Measurements from ENCODE around the gene PRICKLE4.

PRICKLE4 gene, protein sequence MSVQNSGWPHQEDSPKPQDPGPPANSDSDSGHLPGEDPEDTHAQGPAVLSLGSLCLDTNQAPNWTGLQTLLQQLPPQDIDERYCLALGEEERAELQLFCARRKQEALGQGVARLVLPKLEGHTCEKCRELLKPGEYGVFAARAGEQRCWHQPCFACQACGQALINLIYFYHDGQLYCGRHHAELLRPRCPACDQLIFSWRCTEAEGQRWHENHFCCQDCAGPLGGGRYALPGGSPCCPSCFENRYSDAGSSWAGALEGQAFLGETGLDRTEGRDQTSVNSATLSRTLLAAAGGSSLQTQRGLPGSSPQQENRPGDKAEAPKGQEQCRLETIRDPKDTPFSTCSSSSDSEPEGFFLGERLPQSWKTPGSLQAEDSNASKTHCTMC

DNA sequence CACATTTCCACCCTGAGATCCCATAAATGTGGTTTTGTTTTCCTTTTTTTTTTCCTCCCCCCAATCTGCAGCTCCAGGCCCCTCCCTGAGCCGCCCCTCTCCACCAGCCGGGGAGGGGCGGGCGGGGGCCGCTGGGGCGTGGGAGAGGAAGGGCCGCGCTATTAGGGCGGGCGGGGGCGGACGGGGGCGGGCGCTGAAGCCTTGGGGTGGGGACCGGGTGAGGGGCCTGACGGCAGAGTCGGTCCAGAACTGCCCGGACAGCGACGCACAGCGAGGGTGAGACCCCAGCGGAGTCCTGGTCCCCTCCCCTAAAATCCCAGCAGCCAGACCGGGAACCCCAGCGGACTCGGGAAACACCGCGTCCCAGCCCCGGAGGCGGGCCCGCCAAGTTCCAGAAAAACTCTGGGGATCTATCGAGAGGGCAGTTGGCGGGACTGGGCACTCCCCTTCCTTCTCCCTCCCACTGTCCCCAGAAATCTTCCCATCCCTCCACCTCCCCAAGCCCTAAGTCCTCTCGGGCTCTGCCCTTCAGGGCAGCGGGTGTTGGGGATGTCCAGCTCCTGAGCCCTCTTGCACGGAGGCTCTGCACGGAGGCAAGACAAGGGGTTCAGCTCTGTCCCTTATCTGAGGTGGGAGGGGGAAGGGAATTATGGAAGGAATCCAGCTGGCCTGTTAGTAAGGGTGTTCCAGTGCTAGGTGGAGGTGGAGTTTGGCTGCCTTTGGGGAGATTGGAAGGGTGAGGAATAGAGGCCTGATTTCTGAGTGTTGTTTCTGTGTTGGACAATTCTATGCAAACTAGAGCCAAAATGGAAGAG lies at the start of gene PRICKLE4:
PRICKLE4 (plus strand) TSS at position 232 of the 815 bp plus-strand sequence. CDS start 2,692 bp downstream, outside the sequence.
- no peak for DNase-seq

DNA sequence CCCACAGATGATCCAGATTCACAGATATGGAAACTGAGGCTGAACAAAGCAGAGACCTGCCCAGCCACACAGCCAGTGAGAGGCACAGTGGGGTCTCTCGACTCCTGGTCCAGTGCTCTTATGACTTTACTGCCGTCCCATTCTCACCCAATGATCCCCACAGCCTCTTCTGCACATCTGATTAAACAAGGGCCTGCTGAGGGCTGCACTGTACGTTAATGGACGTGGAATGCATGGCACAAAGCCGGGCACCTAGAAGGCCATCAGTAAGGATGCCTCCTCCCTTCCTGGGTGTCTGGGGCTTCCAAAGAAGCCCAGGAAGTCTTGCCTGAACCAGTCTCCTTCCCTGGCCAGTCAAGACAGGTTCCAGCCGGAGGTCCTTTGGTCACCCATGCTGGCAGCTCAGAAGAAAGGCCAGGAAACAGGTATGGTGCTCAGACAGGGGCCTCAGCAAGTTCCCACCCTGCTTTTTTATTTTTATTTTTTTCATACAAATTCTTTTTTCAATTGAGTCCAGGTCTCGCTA lies 49.0 kb upstream of the PRICKLE4 start:
- no peak for DNase-seq

DNA sequence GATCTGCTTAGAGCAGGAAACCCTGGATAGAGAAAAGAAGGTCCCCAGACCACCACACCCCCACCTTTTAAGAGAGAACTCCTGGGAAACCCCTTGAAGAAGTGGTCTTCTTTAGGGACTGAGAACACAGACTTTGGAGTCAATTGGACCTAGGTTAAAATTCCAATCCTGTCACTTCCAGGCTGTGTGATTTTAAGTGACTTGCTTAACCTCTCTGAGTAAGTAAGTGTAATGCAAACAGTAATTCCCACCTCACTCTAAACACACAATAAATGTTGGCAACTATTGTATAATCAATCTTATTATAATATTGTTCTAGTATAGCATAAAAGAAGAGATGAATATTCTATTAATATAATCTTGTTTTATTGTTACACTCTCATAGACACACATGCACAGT lies 48.4 kb upstream of the PRICKLE4 start:
- DNase-seq, result no peak

DNA sequence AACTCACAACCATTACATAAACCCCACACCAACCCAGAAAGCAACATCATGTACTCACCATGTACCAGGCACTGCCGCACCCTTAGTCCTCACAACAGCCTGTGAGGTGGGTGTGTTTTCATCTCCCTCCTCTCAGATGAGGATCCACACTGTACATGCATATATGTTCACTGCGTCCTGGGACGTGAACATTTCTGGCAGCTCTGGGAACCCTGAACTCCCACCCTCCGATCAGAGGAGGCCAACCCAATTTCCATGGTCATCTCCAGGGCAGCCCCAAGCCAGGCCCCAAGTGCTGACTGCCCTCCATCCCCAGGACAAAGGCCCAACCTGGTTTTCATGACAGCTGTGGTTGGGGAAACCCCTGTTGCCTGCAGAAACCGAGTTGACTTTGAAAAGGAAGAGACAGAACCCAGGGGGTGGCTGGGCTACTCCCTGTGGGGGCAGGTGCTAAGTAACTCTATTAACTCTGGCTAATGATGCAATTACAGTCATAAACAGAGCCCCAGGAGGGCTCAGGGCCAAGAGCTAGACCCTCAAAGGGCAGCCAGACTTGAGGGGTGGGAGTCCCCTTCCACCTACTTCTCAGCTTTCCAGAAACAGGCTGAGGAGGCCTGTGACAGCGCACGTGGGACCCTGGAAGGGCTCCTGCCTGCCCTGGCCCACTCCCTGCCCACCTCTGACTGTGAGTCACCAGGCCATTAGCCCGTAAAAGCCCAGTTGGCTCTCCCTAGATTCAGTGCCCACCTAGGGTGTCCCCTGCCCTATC lies 47.8 kb upstream of the PRICKLE4 start:
- peak; percentile 80 for DNase-seq

DNA sequence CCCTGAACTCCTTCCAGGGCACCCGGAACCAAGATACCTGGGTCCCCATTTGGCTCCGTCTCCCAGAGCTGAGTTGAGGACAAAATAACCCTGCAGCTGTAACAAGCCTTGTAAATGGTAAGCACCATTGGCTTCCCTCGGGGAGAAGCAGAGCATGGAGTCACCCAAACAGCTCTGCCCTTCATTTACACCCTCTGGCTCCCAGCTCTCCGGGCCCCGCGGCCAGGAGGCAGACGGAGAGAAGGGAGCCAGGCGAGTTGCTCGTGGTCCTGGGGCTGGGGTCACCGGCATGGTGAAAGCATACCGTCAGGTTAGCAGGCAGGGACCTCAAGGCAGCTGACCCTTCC lies 47.2 kb upstream of the PRICKLE4 start:
- DNase-seq, result no peak

DNA sequence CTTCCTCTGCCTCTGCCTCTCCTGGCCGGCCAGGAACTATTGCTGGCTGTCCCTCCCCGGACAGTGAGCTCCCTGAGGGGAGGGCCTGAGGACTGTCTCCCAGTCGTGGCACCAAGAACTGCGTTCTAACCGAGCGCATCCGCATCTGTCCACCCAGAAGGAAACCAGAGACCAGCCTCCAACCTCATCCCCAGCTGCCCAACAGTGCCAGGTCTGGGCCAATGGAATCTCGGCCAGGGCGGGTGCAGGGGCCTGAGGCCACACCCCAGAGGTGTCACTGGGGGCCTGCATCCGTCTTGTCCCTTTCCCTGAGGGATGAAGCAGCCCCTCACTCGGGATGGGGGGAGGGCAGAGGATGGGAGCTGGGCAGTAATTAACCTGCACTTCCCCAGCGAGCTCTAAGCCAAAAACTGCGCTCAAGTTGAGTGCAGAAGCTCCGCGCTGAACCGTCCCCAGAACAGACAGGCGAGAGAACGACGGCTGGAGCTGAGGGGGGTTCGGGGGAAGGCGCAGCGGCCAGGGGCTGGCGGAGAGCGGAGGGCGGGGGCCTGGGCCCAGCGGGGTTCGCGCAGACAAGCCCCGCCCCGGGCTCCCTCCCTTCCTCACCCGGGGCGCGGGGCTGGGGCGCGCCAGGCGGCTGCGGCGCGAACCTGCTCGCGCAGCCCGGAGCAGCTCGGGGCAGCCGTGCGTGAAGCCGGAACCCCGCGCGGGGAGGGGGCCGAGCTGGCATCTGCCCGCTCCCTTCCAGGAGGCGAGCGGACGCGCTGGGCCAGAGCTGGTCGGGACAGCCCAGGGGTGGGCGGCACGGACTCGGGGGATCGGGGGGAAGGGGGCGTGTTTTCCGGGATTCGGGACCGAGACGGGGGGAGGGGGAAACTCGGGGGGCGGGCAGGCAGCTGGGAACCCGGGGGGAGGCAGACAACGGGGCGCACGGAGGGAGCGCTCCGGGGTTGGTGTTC lies 46.6 kb upstream of the PRICKLE4 start:
- peak; percentile 75 for DNase-seq

DNA sequence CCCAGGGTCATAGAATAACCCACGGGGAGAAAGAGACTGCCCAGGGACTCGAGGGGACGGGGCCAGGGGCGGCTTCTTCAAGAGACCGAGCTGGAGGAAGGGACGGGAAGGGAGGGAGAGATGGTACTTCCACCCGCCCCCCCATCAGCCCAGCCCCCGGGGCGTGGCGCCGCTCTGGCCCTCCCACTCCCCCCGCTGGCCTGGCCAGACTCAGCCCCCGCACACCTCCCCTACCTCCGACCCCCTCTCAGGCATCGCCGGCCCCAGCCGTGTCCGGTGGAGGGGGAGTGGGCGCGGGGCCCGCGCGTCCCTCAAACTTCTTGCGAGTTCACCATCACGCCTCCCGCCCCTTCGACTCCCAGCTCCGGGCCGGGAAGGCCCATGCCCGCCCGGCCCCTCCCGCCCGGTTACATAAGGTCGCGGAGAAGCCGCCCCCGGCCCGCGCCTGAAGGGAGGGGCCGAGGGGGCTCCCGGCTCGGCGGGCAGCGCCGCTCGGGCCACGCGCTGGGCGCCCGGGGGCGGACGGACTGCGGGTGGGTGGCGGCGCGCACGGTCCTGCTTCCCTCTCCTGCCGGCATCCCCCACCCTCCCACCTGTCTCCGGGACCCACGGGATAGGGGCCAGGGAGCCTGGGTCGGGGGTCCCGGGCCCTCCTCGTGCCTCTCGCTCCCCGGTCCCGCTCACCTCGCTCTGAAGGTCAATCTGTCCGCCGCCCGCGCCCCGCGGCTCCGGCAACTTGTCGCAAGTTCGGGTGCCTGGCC lies 45.7 kb upstream of the PRICKLE4 start:
- DNase-seq, result peak; percentile 78

DNA sequence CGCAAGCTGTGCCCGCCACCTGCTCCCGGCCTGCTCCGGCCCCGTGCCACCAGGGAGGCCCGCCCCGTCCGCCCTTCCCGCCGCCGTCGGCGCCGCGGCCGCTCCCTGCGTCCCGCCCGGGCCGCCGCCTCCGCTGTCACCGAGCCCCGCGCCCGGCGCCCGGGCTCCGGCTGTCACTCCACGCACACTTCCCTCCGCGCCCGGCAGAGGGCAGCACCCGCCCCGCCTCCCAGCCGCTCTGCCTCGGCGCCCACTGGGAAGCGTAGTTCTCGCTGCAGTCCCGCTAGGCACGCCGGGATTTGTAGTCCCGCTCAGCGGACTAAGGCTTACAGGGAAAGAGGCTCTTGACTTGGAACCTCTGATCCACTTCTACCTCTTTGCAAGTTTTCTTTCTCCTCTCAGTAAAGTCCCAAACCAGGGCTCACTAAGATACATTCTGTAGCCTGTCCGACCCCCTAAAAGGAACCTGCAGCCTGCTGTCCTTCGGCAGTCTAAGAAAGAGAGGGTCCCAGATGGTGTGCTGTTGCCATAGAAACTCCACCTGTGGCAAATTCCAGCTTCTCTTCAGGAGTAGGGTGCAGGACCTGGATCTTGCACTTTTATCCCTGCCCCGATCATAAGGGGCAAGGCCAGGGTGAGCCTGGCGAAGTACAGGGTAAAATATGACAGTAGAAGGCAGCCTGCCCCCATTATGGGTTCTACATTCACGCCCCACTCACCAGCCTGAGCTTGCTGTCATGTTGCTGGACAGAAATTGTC lies 45.0 kb upstream of the PRICKLE4 start, which contains the start of gene TFEB:
TFEB (minus strand) TSS at position 182 of the 759 bp plus-strand sequence. CDS start 44,395 bp downstream, outside the sequence.
- peak; percentile 94 for DNase-seq

DNA sequence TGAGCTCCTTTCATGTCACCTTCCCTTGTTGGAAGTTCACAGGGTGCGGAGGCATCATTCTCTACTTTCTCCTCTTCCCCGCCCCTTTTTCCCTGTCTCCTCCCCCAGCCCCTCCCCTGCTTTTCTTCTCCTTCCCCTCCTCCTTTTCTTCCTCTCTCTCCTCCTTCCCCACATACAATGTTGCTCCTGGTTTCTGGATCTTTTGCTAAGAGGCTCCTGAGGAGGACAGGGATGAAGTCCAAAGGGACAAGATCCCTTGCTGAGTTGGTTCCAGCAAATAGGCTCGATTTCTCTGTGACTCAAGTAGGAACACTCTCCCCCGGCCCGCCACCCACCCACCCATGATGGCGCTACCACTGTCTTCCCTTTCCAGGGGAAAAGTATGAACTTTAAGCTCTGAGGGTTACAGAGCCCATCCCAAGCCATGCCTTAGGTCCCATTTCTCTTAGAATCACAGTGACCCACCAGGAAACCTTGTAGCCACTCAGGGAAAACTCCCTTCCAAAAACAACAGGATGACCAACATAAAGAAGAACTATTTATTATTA lies 44.3 kb upstream of the PRICKLE4 start:
- DNase-seq, result no peak

DNA sequence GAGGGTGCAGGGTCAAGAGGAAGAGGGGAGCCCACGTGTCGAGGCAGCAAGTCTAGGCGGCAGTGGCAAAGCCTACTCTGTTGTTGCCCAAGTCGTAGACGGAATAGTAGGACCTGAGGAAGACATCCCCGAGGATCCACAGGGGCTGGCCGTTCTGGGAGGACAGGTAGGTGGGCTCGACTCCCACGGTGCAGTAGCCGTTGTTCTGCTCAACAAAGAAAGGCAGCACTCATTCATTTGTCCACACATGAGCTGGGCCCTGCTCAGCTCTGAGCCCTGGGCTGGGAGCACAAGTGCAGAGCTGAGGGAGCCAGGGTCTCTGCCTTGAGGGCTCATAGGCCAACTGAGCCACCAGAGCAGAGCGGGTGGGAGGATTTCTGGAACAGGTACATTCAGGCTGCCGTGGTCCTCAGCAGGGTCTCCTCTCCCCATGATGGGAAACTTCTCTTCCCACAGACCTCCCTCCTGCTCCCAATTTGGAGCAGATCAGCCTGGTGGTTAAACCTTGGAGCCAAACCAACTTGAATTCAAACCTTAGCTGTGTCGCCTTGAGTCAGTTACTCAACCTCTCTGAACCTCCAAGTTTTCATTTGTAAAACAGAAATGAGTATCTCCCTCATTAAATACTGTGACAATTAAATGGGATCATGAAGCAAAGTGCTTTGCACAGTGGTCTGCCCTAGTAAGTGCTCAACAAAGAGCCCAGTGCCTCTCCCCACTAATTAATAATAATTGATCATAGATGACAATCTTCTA lies 43.6 kb upstream of the PRICKLE4 start:
- no peak for DNase-seq

DNA sequence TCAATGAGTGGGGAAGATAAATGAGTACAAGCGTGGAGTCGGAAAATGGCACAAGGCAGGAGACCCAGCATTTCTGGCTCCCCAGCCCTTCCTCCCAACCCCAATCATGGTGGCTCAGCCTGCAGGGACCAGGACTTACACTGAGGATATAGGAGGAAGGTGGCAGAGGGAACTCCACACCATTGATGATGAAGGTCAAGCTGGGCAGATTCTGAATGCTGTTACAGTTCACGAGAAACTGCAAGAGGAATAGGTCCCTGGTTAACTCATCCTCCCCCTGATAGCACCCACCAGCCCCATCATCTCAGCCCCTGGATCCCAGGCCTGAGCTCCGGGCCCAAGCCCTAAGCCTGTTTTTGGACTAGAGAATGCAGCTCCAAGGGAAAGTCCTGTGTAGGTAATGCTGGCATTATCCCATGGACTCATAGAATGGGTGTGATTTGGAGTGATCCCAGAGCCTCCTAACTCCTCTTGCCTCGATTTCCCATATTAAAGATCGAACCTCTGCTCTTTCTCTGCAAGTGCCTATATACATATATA lies 42.9 kb upstream of the PRICKLE4 start:
- no peak for DNase-seq

DNA sequence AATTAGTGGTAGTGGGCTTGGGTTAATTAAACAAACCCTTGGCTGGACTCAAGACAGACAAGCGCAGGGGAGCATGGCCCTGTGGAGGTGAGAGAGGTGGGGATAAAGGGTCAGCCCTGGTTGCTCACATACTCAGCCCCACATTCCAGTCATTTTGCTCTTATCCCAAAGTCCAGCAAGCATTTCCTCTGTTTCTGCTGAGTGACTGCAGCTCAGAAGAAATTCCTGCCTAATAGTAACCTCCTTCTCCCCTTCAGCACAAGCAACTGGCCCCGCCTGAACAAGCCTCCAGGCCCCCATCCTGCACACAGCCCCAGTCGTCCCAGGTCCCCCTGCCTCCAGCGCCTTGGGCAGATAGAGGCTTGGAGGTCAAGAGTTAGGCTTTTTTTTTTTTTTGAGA lies 41.5 kb upstream of the PRICKLE4 start:
- no peak for DNase-seq

DNA sequence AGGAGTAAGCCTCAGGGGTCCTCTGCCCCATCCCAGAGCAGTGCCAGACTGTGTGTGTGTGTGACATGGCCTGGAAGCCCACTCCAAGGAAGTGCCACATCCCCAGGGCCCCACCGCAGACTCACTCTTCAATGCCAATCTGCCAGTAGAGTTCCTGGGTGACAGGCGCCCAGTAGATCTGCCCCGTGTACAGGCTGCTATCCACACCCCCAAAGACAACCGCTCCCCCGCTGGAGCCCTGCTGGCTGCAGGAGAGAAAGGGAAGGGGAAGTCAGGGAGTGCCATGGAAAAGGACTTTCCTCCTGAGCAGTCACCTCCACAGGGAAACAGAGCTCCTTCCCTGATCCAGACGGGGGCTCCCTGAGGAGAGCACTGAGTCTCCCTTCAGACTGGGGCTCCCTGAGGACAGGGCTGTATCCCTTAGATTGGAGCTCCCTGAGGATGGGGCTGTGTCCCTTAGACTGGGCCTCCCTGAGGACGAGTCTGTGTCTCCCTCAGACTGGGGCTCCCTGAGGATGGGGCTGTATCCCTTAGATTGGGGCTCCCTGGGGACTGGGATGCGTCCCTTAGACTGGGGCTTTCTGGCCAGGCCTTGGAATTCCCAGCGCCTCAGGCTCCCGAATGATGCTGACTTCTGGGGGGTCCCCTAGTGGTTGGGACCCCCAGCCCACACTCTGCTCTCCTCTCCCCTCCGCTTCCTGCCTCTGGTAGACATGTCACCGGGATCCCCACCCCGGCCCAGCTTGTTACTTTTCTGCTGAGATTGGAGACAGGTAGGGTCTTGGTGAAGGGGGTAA lies 40.0 kb upstream of the PRICKLE4 start:
- no peak for DNase-seq

DNA sequence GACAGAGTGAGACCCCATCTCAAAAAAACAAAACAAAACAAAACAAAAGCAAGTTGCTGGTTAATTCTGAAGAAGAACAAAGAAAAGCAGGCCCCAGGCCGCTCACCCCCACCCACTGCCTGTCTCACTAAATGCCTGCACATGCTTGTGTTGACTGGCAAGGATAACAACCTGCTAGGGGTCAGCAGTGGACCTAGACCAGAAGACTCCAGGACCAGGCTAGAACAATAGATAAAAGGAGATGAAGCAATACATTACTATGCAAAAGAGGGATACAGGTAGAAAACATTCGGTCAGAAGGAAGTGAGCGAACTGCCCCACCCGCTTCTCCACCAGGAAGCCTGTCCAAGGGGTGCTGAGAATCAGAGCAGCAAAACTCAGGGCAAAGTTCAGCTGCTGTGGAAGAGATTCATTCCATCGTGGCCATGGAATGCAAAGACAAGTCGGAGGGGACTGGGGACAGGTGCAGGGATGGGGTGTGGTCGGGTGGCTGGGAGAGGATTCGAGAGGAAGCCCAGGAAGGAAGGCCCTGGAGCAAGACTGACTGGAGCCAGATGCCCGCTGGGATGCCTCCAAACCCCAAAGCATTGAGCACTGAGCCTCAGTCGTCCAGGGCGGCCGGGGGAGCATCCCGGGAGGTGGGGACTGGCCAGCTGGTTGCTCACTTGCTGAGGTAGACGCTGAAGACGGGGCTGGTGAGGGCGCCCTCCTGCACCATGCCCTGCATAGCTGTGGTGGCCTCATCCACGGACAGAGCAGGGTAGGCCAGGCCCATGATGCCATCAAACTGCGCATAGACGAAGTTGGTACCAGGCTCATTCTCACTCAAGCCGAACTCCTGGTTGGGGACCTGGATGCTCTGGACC lies 38.7 kb upstream of the PRICKLE4 start:
- DNase-seq, result no peak

DNA sequence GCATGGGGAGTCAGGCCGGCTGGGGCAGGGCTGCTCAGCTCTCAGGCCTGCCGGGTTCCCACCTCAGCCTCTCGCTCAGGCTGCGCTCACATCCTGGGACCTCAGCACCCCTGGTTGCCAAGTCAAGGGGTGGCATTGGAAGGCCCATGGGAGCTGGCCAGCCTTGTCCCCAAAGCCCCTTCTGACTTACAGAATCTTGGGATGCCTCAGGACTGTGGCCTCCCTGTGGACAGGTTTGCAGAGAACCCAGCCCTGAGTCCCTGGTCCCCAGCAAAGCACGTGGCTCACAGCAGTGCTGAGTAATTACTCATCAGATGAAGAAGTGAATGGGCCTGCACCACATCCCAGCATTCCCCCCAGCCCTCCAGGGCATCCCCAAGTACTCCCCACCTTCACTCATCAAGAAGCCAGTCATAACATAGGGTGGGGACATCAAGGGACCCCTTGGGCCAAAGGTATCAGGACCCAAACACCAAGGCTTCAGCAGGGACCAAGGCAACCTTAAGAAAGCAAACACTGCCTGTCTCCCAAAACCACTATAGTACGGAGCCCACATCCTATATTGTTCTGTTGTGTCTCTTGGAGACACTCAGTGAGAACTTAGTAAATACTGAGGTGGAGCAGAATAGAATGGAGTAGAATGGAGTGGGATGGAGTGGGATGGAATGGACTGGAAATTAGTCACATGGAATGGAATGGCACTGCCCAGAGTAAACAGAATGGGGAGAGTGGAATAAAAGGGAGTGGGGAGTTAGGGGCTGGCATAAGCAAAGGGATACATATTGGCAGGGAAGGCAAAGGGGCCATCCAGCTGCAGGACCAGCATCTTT lies 37.0 kb upstream of the PRICKLE4 start:
- DNase-seq, result no peak

DNA sequence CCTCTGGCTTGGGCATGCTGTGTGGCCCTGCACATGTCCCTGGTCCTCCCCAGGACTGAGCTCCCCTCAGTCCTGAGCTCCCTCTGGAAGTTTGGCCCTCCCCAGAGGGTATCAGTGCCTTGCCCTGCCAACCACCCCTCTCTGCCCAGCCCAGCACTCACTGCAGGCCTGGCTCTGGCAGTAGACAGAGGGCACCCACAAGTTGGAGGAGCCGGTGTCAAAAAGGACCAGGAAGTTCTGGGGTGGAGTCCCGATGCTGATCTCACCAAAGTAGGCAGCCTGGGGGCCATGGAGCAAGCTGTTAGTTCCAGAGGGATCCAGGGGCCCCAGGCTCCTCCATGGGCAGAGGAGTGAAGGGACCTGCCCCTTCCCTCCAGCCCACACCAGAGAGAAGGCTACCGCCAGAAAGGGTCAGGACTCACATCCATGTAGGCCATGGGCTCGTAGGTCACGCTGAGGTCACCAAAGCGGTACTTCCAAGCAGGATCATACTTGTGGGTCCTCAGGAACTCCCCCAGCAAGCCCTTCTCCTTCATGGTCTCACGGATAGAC lies 36.3 kb upstream of the PRICKLE4 start:
- no peak for DNase-seq

Measured in CD4-positive, alpha-beta T cell treated with Interleukin-21 for 1 hour (primary cell).